Ovary (tissue), 3 donors: ENCODE measurements around the gene SCT.

ENCODE experiments used
- CTCF ChIP-seq, 3 donors: fragments of 450-650 bp in 2 of 3; fragments of 200-600 bp in 1 of 3; IDR thresholded peaks; one replicate each; pipeline versions ENCODE4 v1.5.1 to v1.8.0; 2016 to 2022; ENCODE audit warnings: antibody characterized with exemption in 3 of 3, mild to moderate bottlenecking in 1 of 3
- EP300 ChIP-seq: sonication (generic); formaldehyde crosslinking; IDR thresholded peaks from one replicate; pipeline ENCODE4 v1.6.1; 2017; ENCODE audit warnings: antibody characterized with exemption
- POLR2A ChIP-seq: fragments of 450-650 bp; IDR thresholded peaks from one replicate; pipeline ENCODE4 v1.6.1; 2017; ENCODE audit warnings: antibody characterized with exemption, mild to moderate bottlenecking, moderate library complexity
- donor health status: DM: no; HTN: no; CAD: no.

- TF ChIP-seq CTCF (IDR thresholded peaks at IDR 0.05) (no peak), POLR2A (no peak), EP300 (no peak)
Measured at GRCh38 chr11:601573-602245, 25.3 kb downstream of the SCT start.
